Breast epithelium (tissue), 3 donors: ENCODE data around the gene GAS5.

Experiments
- CTCF ChIP-seq, 3 donors: fragments of 450-650 bp; IDR thresholded peaks; one replicate each; pipeline ENCODE4 v1.5.1; 2016 to 2017; ENCODE audit warnings: antibody characterized with exemption in 3 of 3, mild to moderate bottlenecking in 3 of 3, moderate library complexity in 3 of 3
- POLR2A ChIP-seq: fragments of 450-650 bp; IDR thresholded peaks from one replicate; pipeline ENCODE4 v1.6.1; 2016; ENCODE audit warnings: antibody characterized with exemption, mild to moderate bottlenecking, moderate library complexity
- POLR2AphosphoS5 ChIP-seq, 3 donors: sonication (generic); formaldehyde crosslinking; IDR thresholded peaks; one replicate each; pipeline ENCODE4 v1.6.1; 2017; ENCODE audit warnings: antibody characterized with exemption in 3 of 3

GRCh38 chr1:173853074-173853473, 14.7 kb downstream of the GAS5 start:
- TF ChIP-seq POLR2AphosphoS5 (IDR thresholded peaks at IDR 0.05) (no peak), CTCF (IDR thresholded peaks at IDR 0.05) (no peak), POLR2A (no peak)
